Germinal center (tissue), 1 donor: ENCODE results near the gene CDC37L1.

Experiments used
- DNase-seq: peaks from one replicate; pipeline ENCODE4 v3.0.0; 2012; ENCODE audit warnings: mixed read lengths, low spot score

The CDC37L1 gene

GRCh38 chr9:4669890-4670289, 9.5 kb upstream of the CDC37L1 start:
- no peak for DNase-seq

DNA sequence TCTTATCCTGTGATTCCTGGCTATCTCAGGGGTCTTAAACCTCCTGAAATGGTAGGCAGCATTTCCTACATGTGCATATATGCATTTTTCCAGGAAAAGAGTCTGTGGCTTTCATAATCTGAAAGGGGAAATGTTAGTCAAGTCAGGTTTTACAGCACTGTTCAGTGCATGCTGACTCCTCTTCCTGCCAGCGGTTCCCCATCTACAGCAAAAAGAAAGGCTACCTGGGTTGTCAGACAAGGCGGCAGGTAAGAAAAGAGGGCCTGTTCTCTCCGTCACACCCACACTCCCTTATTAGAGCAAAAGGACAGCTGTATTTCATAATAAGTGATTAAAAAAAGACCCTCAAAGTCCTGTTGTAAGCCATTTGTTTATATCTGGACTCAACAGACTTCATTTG, 8.8 kb upstream of the CDC37L1 start:
- no peak for DNase-seq

GRCh38 chr9:4671737-4672136, 7.6 kb upstream of the CDC37L1 start:
- no peak for DNase-seq

GRCh38 chr9:4674783-4675182, 4.6 kb upstream of the CDC37L1 start:
- no peak for DNase-seq

DNA sequence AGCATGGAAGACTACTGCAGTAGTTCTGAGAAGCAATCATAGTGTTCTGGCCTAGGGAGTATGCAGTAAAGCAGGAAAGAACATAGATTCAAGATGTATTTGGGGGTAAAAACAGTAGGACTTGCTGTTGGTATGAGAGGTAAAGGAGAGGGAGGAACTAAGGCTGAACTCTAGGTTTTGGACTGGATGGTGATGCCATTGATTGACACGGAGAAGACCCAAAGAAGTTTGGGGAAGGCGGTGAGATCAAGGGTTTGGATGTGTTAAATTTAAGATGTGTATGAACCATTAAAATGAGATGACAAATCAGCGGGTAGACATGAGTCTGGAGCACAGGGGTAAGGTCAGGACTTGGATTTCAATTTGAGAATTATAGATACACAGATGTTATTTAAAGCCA, 2.0 kb upstream of the CDC37L1 start:
- DNase-seq: no peak

DNA sequence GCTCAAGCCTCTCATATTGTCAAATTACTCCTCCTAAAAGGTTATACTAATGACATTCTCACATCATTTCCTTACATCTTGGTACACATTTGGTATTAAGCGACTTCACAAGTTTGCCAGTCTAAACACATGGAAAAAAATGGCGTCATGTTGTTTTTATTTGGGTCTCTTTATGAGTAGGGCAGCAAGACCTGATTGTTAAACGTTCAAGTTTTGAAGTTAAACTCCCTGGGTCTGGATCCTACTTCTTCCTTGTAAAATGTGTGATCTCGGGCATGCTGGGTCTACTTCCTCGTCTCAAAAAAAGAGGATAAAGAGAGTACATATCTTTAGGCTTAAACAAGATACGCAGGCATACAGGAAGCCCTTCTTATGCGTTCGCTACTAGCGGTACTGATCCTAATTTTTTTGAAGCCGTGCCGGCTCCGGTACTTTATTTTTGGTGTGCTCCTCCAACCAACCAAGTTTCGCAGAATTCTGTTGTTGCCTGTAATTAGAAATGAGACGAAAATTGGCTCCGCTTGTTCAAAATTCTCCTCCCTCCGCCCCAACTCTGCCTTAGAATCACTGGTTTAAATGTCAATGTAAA, 596 bp upstream of the CDC37L1 start:
- DNase-seq: no peak

DNA sequence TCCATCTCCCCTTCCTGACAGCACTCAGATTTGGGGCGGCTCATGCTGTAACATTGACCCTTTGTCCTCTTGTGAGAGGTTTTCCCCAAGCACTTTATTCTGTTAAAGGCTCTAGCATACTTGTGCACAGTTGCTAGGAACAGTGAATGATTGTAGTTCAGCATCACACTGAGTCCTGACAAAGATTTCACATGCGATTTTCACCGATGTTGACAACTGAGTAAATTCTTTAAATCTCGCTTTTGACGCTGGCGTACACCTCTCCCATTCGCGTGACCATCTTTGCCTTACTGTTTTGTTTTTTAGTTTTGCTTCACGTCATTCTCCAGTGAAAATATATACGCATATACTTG, 780 bp downstream of the CDC37L1 start:
- DNase-seq: no peak

GRCh38 chr9:4680750-4681149, 1.4 kb downstream of the CDC37L1 start:
- DNase-seq: no peak

DNA sequence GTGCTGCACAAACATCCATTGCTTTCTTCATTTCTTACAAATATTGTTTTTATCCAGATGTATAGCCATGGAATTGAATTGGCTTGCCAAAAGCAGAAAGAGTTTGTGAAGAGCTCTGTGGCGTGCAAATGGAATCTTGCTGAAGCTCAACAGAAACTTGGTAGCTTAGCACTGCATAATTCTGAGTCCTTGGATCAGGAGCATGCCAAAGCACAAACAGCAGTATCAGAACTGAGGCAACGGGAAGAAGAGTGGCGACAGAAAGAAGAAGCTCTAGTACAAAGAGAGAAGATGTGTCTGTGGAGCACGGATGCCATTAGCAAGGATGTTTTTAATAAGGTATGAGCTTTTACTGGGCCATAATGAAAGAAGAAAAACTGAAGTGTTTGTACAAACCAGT, 5.5 kb downstream of the CDC37L1 start:
- no peak for DNase-seq

GRCh38 chr9:4686112-4686511, 6.7 kb downstream of the CDC37L1 start:
- no peak for DNase-seq

- DNase-seq: no peak
These were observed 7.2 kb downstream of the CDC37L1 start for GRCh38 chr9:4686584-4686983.

DNA sequence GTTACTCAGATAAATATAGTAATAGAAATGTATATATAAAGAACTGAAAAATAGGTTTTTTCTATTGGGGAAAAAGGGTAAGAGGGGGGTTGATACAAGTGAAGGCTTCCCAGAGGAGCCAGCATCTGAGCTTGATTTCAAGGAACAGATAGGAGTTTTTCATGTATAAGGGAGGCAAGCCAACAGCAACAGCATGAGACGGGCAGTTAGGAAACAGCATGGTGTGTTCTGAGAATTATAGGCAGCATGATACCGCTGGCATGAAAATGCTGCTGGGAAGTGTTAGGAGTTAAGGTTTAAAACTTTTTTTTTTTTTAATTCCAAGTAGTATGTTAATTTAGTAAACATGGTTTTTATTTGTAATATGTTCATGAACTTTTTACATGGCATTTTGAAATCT, 9.7 kb downstream of the CDC37L1 start:
- DNase-seq: no peak

DNA sequence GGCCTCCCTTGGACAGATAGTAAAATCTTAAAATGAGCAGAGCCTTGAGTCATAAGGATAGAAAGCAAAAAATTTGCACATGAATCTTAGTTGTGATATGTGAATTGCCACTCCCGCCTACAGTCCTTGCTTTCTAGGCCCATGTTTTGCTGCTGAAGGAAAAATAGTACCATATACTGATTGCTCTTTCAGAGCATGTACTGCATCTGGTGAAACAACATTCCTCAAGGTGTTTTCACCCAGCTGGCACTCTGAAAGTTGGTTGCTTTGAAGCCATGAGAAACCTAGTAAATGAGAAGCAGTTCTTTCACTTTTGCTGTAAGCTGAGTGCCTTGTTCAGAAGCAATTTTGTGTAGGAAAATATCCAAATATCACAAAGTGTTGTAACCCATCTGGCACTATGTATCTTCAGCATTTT, 10.3 kb downstream of the CDC37L1 start:
- DNase-seq: no peak

GRCh38 chr9:4690144-4690543, 10.8 kb downstream of the CDC37L1 start:
- DNase-seq: no peak

GRCh38 chr9:4691795-4692194, 12.4 kb downstream of the CDC37L1 start:
- DNase-seq: no peak

DNA sequence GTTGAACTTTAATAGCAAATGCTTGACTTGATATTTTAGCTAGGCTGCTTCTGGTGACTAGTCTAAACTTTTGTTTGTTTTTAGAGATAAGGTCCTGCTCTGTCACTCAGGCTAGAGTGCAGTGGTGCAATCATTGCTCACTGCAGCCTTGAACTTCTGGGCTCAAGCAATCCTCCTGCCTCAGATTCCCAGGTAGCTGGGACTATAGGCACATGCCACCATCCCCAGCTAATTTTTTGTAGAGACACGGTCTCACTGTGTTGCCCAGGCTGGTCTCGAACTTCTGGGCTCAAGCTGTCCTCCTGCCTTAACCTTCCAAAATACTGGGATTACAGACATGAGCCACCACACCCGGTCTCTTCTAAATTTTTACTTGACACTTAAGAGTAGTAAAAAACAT, 20.7 kb downstream of the CDC37L1 start:
- no peak for DNase-seq

GRCh38 chr9:4700932-4701331, 21.6 kb downstream of the CDC37L1 start:
- DNase-seq: no peak

DNA sequence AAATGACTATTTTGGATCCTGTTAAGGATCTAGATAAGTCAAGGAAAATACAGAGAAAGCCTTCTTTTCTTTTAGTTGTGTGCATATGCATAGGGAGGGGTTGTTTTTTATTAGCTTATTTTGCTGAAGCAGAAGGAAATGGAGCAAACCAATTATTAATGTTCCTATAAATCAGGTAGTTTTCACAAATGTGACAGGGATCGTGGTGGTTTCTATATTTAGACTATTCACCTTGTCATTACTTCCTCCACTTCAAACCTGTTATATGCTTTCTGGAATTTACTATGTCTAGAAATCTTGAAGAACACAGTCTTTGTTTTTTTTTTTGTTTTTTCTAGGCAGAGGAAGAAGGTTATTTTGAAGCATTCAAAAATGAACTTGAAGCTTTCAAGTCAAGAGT, 22.2 kb downstream of the CDC37L1 start:
- no peak for DNase-seq

DNA sequence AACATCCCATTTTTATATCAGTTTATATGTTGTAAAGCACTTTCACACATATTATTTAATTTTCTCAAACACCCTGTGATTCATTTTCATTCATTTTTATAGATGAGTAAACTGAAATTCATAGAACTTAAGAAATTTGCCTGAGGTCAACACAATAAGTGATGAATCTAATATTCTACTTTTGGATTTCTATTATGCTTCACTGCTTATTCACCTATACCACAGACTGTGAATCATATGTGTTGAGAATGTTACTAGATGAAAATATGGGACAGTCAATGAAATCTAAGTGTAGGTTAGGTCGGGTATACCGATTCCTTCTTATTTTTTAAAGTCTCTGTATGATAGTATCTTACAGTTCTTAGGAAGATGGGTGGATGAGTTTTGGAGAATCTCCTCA, 24.8 kb downstream of the CDC37L1 start:
- DNase-seq: no peak

GRCh38 chr9:4706021-4706420, 26.7 kb downstream of the CDC37L1 start:
- DNase-seq: no peak

GRCh38 chr9:4706971-4707622, 27.7 kb downstream of the CDC37L1 start:
- no peak for DNase-seq

GRCh38 chr9:4709380-4709779, 30.0 kb downstream of the CDC37L1 start:
- no peak for DNase-seq

DNA sequence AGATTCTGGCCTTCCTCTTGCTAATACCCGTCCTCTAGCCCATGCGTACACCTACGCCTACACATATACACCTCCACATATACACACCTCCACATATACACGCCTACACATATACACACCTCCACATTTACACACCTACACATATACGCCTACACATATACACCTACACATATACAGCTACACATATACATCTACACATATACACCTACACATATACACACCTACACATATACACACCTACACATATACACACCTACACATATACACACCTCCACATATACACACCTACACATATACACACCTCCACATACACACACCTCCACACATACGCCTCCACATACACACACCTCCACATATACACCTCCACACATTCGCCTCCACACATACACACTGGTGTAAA, 34.5 kb downstream of the CDC37L1 start:
- no peak for DNase-seq

- no peak for DNase-seq
These were observed 35.1 kb downstream of the CDC37L1 start for GRCh38 chr9:4714266-4715016.
